Right atrium auricular region (tissue), 2 donors: ENCODE data around the gene MYO9A. TPM values are rescaled to one million over a fixed set of nuclear protein-coding genes. Genes with fewer than 3 reads are reported as not detected.

ENCODE experiments used
- DNase-seq: peaks from one replicate; pipeline ENCODE4 v3.0.0-alpha.2; 2019; ENCODE audit warnings: low spot score
- H3K27ac ChIP-seq, 2 donors: fragments of 200-600 bp; sonication (generic); 1 replicate in 1 of 2; 2 replicates in 1 of 2; pipeline ENCODE4 v1.5.1; 2016 to 2019
- H3K27me3 ChIP-seq, 2 donors: fragments of 200-600 bp; sonication (generic); one replicate each; pipeline versions ENCODE4 v1.5.1 to v1.6.0; 2017 to 2019
- H3K36me3 ChIP-seq: fragments of 200-600 bp; sonication (generic); one replicate; pipeline ENCODE4 v1.5.1; 2016
- H3K4me1 ChIP-seq, 2 donors: fragments of 200-600 bp; sonication (generic); one replicate each; pipeline versions ENCODE4 v1.5.1 to v1.6.0; 2017 to 2019
- H3K4me3 ChIP-seq, 2 donors: fragments of 200-600 bp; sonication (generic); 1 replicate in 1 of 2; 2 replicates in 1 of 2; pipeline ENCODE4 v1.5.1; 2017 to 2019; ENCODE audit warnings: mild to moderate bottlenecking in 1 of 2, moderate library complexity in 1 of 2
- H3K9me3 ChIP-seq, 2 donors: fragments of 200-600 bp; sonication (generic); one replicate each; pipeline ENCODE4 v1.5.1; 2019
- CTCF ChIP-seq, 2 donors: fragments of 200-600 bp; sonication (generic); IDR thresholded peaks; one replicate each; pipeline ENCODE4 v1.5.1; 2019; ENCODE audit warnings: antibody characterized with exemption in 2 of 2
- total RNA-seq, 2 donors: library from RNA; depleted of rRNA; stranded (reverse); fragments of >200 nt; gene quantifications; one replicate each; pipeline ENCODE4 v1.1.0, GENCODE V29; 2016

Gene MYO9A
- total RNA-seq, 2 donors from 2014 or later = 23.4 to 24.1 TPM

- no peak for DNase-seq
- Histone ChIP-seq H3K4me3 (no peak overlapping the region), H3K36me3 (no peaks in the 10 kb centered on the region), H3K27ac (no peak overlapping the region), H3K9me3 (no peaks in the 10 kb centered on the region), H3K27me3 (no peaks in the 10 kb centered on the region), H3K4me1 (no peaks in the 10 kb centered on the region)
- no peak for TF ChIP-seq CTCF (IDR thresholded peaks at IDR 0.05)
These were observed 43.6 kb upstream of the MYO9A start for GRCh38 chr15:72161361-72162132.

DNA sequence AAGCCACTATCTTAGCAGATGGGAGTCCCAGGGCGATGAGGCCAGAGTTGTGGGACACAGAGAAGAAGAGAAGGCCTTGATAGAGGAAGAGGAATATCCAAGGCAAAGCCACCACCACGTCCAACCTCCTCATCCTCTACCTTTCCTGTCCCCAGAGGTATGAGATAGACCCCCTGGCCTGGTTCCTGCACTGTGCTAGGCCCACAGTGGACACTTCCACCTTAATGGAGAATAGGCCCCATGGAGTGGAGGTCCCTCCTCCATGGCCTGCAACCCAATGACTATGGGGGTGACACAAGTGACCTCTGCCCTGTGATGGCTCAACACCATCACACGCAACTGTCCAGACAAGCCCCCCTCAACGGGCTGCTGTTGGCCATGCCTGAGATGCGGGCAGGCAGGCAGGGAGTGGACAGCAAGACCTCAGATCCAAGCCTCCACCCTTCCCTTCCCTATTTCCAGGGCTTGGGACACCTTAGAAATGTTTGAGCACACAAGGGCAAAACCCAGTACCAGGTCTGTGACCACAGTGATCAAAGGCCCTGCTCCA is 42.8 kb upstream of the MYO9A start:
- H3K27me3 ChIP-seq = no peaks in the 10 kb centered on the region
- H3K36me3 ChIP-seq = no peaks in the 10 kb centered on the region
- H3K4me1 ChIP-seq = no peaks in the 10 kb centered on the region
- no peak for TF ChIP-seq CTCF (IDR thresholded peaks at IDR 0.05)
- DNase-seq = no peak
- no peak overlapping the region for H3K4me3 ChIP-seq
- H3K27ac ChIP-seq = no peak overlapping the region
- H3K9me3 ChIP-seq = no peaks in the 10 kb centered on the region

- DNase-seq = no peak
- H3K36me3 ChIP-seq = no peaks in the 10 kb centered on the region
- no peak overlapping the region for H3K27ac ChIP-seq
- H3K4me1 ChIP-seq = peaks cover 0 to 9% of the 10 kb centered on the region in 2 donors
- no peaks in the 10 kb centered on the region for H3K9me3 ChIP-seq
- H3K4me3 ChIP-seq = no peak overlapping the region
- no peaks in the 10 kb centered on the region for H3K27me3 ChIP-seq
- TF ChIP-seq CTCF (IDR thresholded peaks at IDR 0.05) = no peak
These were observed 39.0 kb upstream of the MYO9A start for GRCh38 chr15:72156928-72157327.

DNA sequence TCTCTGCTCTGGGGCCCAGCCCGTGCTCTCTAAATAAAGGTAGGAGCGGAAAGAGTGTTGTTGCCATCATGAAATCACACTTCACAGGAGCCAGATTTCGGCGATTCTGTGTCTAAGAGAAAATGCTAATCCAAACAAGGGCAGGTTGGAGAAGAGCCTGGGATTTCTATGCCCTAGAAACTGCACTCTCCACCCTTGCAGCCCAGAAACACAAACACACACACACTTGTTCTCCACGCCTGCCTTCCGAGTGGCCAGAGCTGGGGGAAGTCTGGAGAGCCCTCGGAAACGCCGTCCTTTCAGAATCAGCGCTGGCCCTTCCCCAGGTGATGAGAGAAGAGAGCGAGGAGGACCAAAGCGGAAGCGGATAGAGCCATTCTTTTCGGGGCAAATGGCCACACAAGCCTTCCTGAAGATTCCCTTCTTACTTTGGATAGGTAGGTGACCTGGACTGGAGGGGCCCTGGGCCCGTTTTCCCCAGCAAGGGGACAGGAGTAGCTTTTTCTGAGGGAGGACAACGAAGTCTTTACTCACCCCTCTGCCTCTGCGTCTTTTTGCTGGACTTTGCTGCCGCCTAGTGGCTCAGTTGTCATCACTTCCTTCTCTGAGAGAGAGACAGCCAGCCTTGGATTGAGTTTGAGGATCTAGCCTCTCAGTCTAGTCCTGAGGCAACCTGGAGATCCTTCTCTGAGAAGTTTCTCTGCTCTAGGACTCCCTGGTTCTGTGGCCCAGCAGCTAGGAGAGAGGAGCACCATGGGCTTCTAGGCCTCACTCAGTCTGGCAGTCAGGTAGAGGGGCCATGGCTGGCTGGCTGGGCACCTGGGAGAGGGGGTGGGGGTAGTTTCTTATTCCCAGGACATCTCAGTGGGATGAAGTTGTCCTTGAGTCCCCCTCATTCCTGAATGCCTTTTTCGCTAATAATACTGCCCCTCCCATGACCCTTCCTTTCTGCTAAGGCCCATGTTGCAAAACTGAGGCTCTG is 38.0 kb upstream of the MYO9A start:
- H3K9me3 ChIP-seq = no peaks in the 10 kb centered on the region
- H3K4me1 ChIP-seq = peaks cover 0 to 9% of the 10 kb centered on the region in 2 donors
- no peaks in the 10 kb centered on the region for H3K36me3 ChIP-seq
- peak overlapping the region; percentile 58 for H3K27ac ChIP-seq
- DNase-seq = peak; percentile 85
- no peaks in the 10 kb centered on the region for H3K27me3 ChIP-seq
- H3K4me3 ChIP-seq = peak overlapping the region; percentile 32 to 55
- peak; percentile 62 to 86 for TF ChIP-seq CTCF (IDR thresholded peaks at IDR 0.05)

DNA sequence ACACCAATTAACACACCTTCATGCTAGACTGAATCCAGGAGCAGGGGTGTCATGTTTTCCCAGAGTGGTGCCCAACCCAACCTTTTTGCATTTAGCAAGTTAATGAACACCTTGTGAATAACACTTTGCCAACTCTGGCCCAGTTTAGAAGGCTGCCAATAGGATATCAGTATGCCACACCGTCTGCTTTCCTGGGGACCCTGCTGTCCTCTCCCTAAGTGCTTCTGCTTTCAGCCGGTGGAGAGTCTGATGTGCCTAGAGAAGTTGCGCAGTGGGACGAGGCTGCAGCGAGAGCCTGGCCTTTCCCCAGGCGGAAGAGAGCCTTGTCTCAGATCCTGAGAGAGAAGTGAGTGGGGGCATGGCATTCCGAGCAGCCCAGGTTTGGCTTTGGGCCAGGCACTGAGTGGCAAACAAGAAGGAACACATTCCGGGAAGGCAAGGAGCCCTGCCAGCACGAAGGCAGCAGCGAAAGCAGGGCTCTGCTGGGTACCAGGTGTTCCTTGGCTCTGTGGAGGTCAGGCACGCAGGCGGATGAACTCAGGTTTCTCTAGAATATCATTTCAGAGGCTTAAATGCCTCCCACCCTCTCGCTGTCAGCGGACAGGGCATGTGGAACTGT is 37.2 kb upstream of the MYO9A start:
- Histone ChIP-seq H3K36me3 (no peaks in the 10 kb centered on the region), H3K4me3 (peak overlapping the region; percentile 32 to 55), H3K9me3 (no peaks in the 10 kb centered on the region), H3K4me1 (peaks cover 0 to 9% of the 10 kb centered on the region in 2 donors), H3K27ac (peak overlapping the region; percentile 58), H3K27me3 (no peaks in the 10 kb centered on the region)
- DNase-seq = peak; percentile 66
- no peak for TF ChIP-seq CTCF (IDR thresholded peaks at IDR 0.05)
